Measurements from ENCODE around the gene CHRD.
"Not testable (repeated sequence)": the region's sequence is repeated elsewhere in the genome, so short reads cannot be mapped to it uniquely, and the experiment has no call there.

Gene CHRD

GRCh38 chr3:184419171-184419570, 39.3 kb downstream of the CHRD start:
- in situ Hi-C loops (cut with HindIII; ENCODE audit: low pct_ligation_motif_present, low sequenced_read_pairs), result no loop called here
- H3K4me3 ChIP-seq (ENCODE audit: low read depth, low read length), result no peak overlapping the region
- H3K27ac ChIP-seq, result no peak overlapping the region
- DNase-seq, result no peak
- no peaks in the 10 kb centered on the region for H3K27me3 ChIP-seq (replicated peaks)
- no peaks in the 10 kb centered on the region for H3K36me3 ChIP-seq (replicated peaks)
- TF ChIP-seq CTCF (IDR thresholded peaks at IDR 0.05; ENCODE audit: low read depth, low read length, missing control alignments), result no peak

GRCh38 chr3:184423561-184423960, 43.7 kb downstream of the CHRD start:
- Histone ChIP-seq H3K36me3 (replicated peaks) (no peaks in the 10 kb centered on the region), H3K27ac (no peak overlapping the region), H3K27me3 (replicated peaks) (no peaks in the 10 kb centered on the region), H3K4me3 (ENCODE audit: low read depth, low read length) (no peak overlapping the region)
- in situ Hi-C loops (cut with HindIII; ENCODE audit: low pct_ligation_motif_present, low sequenced_read_pairs), result no loop called here
- no peak for DNase-seq
- no peak for TF ChIP-seq CTCF (IDR thresholded peaks at IDR 0.05; ENCODE audit: low read depth, low read length, missing control alignments)

- Histone ChIP-seq H3K36me3 (replicated peaks) (no peaks in the 10 kb centered on the region), H3K27ac (no peak overlapping the region), H3K4me3 (ENCODE audit: low read depth, low read length) (no peak overlapping the region), H3K27me3 (replicated peaks) (no peaks in the 10 kb centered on the region)
- TF ChIP-seq CTCF (IDR thresholded peaks at IDR 0.05; ENCODE audit: low read depth, low read length, missing control alignments), result no peak
- DNase-seq, result no peak
- in situ Hi-C loops (cut with HindIII; ENCODE audit: low pct_ligation_motif_present, low sequenced_read_pairs), result no loop called here
Observed at GRCh38 chr3:184426691-184427141, 46.9 kb downstream of the CHRD start.

GRCh38 chr3:184428561-184429175, 48.8 kb downstream of the CHRD start:
- no peak overlapping the region for H3K27ac ChIP-seq
- no peak overlapping the region for H3K4me3 ChIP-seq (ENCODE audit: low read depth, low read length)
- no peaks in the 10 kb centered on the region for H3K36me3 ChIP-seq (replicated peaks)
- no peak for TF ChIP-seq CTCF (IDR thresholded peaks at IDR 0.05; ENCODE audit: low read depth, low read length, missing control alignments)
- H3K27me3 ChIP-seq (replicated peaks), result no peaks in the 10 kb centered on the region
- in situ Hi-C loops (cut with HindIII; ENCODE audit: low pct_ligation_motif_present, low sequenced_read_pairs), result no loop called here
- DNase-seq, result no peak

- Histone ChIP-seq H3K4me3 (ENCODE audit: low read depth, low read length) (no peak overlapping the region), H3K36me3 (replicated peaks) (no peaks in the 10 kb centered on the region), H3K27ac (no peak overlapping the region), H3K27me3 (replicated peaks) (no peaks in the 10 kb centered on the region)
- no peak for DNase-seq
- in situ Hi-C loops (cut with HindIII; ENCODE audit: low pct_ligation_motif_present, low sequenced_read_pairs), result no loop called here
- TF ChIP-seq CTCF (IDR thresholded peaks at IDR 0.05; ENCODE audit: low read depth, low read length, missing control alignments), result no peak
Observed at GRCh38 chr3:184429786-184430185, 49.9 kb downstream of the CHRD start.

GRCh38 chr3:184430940-184431339, 51.1 kb downstream of the CHRD start:
- no peaks in the 10 kb centered on the region for H3K36me3 ChIP-seq (replicated peaks)
- H3K4me3 ChIP-seq (ENCODE audit: low read depth, low read length), result no peak overlapping the region
- no peak for TF ChIP-seq CTCF (IDR thresholded peaks at IDR 0.05; ENCODE audit: low read depth, low read length, missing control alignments)
- H3K27ac ChIP-seq, result no peak overlapping the region
- no peak for DNase-seq
- in situ Hi-C loops (cut with HindIII; ENCODE audit: low pct_ligation_motif_present, low sequenced_read_pairs), result no loop called here
- H3K27me3 ChIP-seq (replicated peaks), result no peaks in the 10 kb centered on the region

GRCh38 chr3:184433178-184433577, 53.3 kb downstream of the CHRD start:
- in situ Hi-C loops (cut with HindIII; ENCODE audit: low pct_ligation_motif_present, low sequenced_read_pairs); H3K27me3 ChIP-seq (replicated peaks): not testable (repeated sequence)

More at GRCh38 chr3:184433178-184433577, 53.3 kb downstream of the CHRD start:
- H3K4me3 ChIP-seq (ENCODE audit: low read depth, low read length); H3K27ac ChIP-seq; H3K36me3 ChIP-seq (replicated peaks); DNase-seq: not testable (repeated sequence)
